ENCODE data around the gene EBI3. TPM values are rescaled to one million over a fixed set of nuclear protein-coding genes. Genes with fewer than 3 reads are reported as not detected.

EBI3 gene
- total RNA-seq, 1 donor from 2014 or later, result 1.2 TPM

DNA sequence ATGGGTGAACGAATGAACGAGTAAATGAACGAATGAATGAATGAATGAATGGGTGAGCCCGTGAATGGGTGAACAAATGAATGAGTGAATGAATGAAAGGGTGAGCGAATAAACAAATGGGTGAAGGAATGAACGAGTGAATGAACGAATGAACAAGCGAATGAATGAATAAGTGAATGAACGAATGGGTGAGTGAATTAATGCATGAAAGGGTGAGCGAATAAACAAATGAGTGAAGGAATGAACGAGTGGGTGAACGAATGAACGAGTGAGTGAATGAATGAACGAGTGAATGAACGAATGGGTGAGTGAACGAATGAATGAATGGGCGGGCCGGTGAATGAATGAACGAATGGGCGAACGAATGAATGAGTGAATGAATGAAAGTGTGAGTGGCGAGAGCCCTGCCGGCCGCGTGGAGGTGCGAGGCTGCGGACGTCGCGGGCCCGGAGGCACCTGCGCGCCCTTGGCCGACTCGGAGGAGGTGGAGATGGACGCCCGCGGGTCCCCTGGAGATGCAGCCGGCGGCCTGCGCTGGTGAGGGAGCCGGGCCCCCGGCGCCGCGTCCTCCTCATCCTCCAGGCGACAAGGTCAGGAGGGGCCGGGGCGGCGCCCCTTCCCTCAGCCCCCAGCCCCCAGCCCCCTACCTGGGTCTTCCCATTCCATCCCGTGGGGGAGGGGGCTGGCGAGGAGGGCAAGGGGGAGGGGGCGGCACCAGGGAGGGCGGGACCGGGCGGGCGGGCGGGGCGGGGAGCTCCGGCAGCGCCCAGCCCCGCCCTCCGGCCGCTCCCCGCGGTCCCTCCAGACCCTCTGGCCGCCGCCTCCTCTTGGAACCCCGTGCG lies 31.5 kb upstream of the EBI3 start:
- no peaks in the 10 kb centered on the region for H3K9me3 Mint-ChIP-seq (ENCODE audit: low read depth)
- no peak overlapping the region for H3K27ac Mint-ChIP-seq (ENCODE audit: unreplicated experiment)
- peaks cover 14% of the 10 kb centered on the region for H3K4me1 Mint-ChIP-seq (ENCODE audit: low read depth)
- DNase-seq (ENCODE audit: low spot score), result no peak
- H3K27me3 Mint-ChIP-seq (ENCODE audit: low read depth), result peaks cover 68% of the 10 kb centered on the region
- H3K36me3 Mint-ChIP-seq (ENCODE audit: low read depth), result peaks cover 7% of the 10 kb centered on the region
- H3K4me3 Mint-ChIP-seq (ENCODE audit: unreplicated experiment), result no peak overlapping the region
- TF ChIP-seq, protein P1, sequence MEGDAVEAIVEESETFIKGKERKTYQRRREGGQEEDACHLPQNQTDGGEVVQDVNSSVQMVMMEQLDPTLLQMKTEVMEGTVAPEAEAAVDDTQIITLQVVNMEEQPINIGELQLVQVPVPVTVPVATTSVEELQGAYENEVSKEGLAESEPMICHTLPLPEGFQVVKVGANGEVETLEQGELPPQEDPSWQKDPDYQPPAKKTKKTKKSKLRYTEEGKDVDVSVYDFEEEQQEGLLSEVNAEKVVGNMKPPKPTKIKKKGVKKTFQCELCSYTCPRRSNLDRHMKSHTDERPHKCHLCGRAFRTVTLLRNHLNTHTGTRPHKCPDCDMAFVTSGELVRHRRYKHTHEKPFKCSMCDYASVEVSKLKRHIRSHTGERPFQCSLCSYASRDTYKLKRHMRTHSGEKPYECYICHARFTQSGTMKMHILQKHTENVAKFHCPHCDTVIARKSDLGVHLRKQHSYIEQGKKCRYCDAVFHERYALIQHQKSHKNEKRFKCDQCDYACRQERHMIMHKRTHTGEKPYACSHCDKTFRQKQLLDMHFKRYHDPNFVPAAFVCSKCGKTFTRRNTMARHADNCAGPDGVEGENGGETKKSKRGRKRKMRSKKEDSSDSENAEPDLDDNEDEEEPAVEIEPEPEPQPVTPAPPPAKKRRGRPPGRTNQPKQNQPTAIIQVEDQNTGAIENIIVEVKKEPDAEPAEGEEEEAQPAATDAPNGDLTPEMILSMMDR (IDR thresholded peaks at IDR 0.05), result no peak

DNA sequence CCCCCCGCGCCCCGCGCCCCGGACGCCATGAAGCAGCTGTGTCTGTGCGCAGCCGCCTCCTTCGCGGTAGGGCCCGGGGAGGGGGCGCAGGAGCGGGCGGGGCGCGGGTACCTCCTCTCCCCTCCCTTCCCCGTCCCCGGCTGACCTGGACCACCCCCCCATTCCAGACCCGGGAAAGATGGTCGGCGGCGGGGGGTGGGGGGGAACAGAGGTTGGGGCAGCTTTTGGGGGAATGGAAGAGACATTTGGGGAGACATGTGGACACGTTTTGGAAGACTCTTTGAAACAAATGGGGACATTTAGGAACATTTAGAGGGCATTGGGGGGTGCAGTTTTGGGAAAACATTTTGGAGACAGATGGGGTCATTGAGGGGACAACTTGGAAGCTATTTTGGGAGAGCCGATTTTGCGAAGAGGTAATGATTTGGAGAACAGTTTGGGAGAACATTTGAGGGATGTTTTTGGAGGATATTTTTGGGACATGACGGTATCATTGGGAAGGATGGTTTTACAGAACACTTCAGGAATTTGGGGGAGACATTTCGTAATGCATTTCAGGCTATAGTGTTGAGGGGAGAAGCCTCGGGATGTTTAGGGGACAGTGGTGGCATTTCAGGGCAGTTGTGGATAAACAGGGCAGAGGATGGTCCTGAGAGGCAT lies 30.7 kb upstream of the EBI3 start:
- TF ChIP-seq, protein P1 (IDR thresholded peaks at IDR 0.05), result no peak
- Mint-ChIP-seq H3K27ac (ENCODE audit: unreplicated experiment) (no peak overlapping the region), H3K27me3 (ENCODE audit: low read depth) (peaks cover 63% of the 10 kb centered on the region), H3K36me3 (ENCODE audit: low read depth) (peaks cover 7% of the 10 kb centered on the region), H3K4me1 (ENCODE audit: low read depth) (peaks cover 14% of the 10 kb centered on the region), H3K9me3 (ENCODE audit: low read depth) (no peaks in the 10 kb centered on the region), H3K4me3 (ENCODE audit: unreplicated experiment) (no peak overlapping the region)
- no peak for DNase-seq (ENCODE audit: low spot score)

DNA sequence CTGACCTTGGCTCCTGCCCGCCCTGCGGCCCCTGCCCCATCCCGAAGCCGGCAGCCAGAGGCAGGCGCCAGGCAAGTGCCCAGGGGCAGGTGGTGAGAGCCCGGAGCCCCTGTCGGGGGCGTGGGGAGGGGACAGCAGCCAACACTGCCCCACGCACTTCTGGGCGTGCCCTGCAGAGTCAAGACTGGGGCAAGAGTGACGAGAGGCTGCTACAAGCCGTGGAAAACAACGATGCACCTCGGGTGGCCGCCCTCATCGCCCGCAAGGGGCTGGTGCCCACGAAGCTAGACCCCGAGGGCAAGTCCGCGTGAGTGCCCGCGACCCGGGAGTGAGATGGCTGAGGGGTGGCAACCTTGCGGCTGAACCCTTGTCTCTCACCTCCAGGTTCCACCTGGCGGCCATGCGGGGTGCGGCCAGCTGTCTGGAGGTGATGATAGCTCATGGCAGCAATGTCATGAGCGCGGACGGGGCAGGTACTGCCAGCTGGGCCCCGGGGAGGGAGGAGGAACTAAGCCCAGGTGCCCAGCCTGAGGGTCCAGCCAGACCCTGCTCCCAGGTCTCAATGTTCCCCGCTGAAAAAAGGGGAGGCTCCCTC lies 29.5 kb upstream of the EBI3 start:
- H3K27me3 Mint-ChIP-seq (ENCODE audit: low read depth), result peaks cover 55% of the 10 kb centered on the region

DNA sequence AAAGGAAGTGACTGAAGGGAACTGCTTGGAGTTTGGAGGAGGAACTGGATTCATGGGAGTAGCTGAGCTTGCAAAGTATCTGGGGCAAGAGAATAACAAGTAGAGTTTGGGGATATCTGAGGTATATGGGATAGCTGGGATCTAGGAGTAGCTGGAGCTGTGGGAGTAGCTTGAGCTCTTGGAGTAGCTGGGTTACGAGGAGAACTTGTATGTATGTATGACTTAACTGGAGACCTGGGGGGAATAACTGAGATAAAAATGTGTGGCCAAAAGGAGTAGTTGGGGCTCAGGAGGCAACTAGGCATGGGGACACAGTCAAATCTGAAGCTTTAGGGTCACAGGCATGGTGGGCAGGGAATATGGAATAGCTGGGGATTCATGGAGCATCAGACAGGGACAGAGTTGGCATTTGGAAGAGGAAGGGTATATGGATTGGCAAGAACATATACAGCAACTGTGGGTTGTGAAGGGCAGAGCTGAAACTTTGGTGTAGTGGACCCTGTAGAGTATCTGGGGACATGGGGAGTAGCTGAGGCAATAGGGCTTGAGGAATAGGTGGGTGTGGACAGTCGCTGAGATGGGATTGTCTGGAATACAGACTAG lies 28.3 kb upstream of the EBI3 start:
- Mint-ChIP-seq H3K9me3 (ENCODE audit: low read depth) (no peaks in the 10 kb centered on the region), H3K36me3 (ENCODE audit: low read depth) (peaks cover 7% of the 10 kb centered on the region), H3K27me3 (ENCODE audit: low read depth) (peaks cover 43% of the 10 kb centered on the region), H3K4me3 (ENCODE audit: unreplicated experiment) (no peak overlapping the region), H3K27ac (ENCODE audit: unreplicated experiment) (no peak overlapping the region), H3K4me1 (ENCODE audit: low read depth) (peaks cover 19% of the 10 kb centered on the region)
- TF ChIP-seq, protein P1 (IDR thresholded peaks at IDR 0.05), result no peak
- DNase-seq (ENCODE audit: low spot score), result no peak

More for the DNA sequence above, 29.5 kb upstream of the EBI3 start:
- TF ChIP-seq, protein P1 (IDR thresholded peaks at IDR 0.05), result peak; percentile 15
- Mint-ChIP-seq H3K4me1 (ENCODE audit: low read depth) (peaks cover 19% of the 10 kb centered on the region), H3K27ac (ENCODE audit: unreplicated experiment) (no peak overlapping the region), H3K4me3 (ENCODE audit: unreplicated experiment) (no peak overlapping the region), H3K9me3 (ENCODE audit: low read depth) (no peaks in the 10 kb centered on the region), H3K36me3 (ENCODE audit: low read depth) (peaks cover 7% of the 10 kb centered on the region)
- DNase-seq (ENCODE audit: low spot score), result no peak

DNA sequence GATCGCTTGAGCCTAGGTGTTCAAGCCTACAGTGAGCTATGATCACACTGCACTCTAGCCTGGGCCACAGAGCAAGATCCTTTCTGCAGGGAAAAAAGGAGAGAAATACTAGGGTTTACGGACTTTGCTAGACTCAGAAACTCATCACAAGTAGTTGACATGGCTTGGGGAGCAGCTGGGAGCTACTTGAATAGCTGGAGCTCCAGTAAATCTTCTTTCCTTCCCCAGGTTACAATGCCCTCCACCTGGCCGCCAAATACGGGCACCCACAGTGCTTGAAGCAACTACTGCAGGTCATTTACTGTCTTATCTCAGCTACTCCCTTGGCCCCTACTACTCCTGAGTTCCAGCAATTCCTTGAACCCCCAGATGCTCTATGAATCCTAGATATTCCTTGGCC lies 27.5 kb upstream of the EBI3 start:
- H3K27ac Mint-ChIP-seq (ENCODE audit: unreplicated experiment), result no peak overlapping the region
- DNase-seq (ENCODE audit: low spot score), result no peak
- TF ChIP-seq, protein P1 (IDR thresholded peaks at IDR 0.05), result no peak
- H3K36me3 Mint-ChIP-seq (ENCODE audit: low read depth), result peaks cover 7% of the 10 kb centered on the region
- no peak overlapping the region for H3K4me3 Mint-ChIP-seq (ENCODE audit: unreplicated experiment)
- peaks cover 19% of the 10 kb centered on the region for H3K4me1 Mint-ChIP-seq (ENCODE audit: low read depth)
- peaks cover 39% of the 10 kb centered on the region for H3K27me3 Mint-ChIP-seq (ENCODE audit: low read depth)
- no peaks in the 10 kb centered on the region for H3K9me3 Mint-ChIP-seq (ENCODE audit: low read depth)

Data from chondrocyte (in vitro differentiated cells).